ENCODE data around the gene TMPRSS9.

DNA sequence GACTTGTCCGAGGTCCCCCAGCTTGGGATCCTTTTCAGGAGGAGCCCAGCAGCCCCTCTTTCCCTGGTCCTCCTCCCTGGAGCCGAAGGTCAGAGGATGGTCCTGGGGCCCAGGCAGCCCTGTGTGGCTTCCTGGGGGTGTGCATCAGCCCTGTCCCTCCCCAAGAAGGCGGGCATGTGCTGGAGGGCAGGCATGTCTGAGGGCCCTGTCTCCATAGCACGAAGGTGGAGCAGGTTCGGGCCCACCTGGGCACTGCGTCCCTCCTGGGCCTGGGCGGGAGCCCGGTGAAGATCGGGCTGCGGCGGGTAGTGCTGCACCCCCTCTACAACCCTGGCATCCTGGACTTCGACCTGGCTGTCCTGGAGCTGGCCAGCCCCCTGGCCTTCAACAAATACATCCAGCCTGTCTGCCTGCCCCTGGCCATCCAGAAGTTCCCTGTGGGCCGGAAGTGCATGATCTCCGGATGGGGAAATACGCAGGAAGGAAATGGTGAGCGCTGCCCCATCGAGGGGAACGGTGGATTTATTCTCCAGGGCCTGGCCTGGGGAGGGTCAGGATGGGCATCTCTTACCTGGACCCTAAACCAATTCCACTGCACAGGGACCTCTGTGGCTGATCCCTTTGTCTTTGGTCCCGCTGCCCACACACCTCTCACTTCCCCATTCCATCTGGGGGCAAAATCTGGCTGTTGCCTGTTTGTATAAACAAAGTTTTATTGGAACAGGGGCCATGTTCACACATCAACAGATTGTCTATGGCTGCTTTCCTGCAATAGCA, 56.4 kb downstream of the TMPRSS9 start:
- TF ChIP-seq, protein P1, sequence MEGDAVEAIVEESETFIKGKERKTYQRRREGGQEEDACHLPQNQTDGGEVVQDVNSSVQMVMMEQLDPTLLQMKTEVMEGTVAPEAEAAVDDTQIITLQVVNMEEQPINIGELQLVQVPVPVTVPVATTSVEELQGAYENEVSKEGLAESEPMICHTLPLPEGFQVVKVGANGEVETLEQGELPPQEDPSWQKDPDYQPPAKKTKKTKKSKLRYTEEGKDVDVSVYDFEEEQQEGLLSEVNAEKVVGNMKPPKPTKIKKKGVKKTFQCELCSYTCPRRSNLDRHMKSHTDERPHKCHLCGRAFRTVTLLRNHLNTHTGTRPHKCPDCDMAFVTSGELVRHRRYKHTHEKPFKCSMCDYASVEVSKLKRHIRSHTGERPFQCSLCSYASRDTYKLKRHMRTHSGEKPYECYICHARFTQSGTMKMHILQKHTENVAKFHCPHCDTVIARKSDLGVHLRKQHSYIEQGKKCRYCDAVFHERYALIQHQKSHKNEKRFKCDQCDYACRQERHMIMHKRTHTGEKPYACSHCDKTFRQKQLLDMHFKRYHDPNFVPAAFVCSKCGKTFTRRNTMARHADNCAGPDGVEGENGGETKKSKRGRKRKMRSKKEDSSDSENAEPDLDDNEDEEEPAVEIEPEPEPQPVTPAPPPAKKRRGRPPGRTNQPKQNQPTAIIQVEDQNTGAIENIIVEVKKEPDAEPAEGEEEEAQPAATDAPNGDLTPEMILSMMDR (IDR thresholded peaks at IDR 0.05): no peak
- TF ChIP-seq ZFX (IDR thresholded peaks at IDR 0.05; ENCODE audit: borderline replicate concordance): no peak

Data from 22Rv1 (cell line).